Subcutaneous adipose tissue (tissue), 4 donors: ENCODE measurements around the gene RRP36. TPM values are rescaled to one million over a fixed set of nuclear protein-coding genes. Genes with fewer than 3 reads are reported as not detected.

ENCODE experiments used
- CTCF ChIP-seq: fragments of 450-650 bp; IDR thresholded peaks from one replicate; pipeline ENCODE4 v1.5.1; 2016; ENCODE audit warnings: low read depth, mild to moderate bottlenecking, control low read depth, antibody characterized with exemption, moderate library complexity
- total RNA-seq, 4 donors: library from RNA; depleted of rRNA; stranded (reverse); fragments of >200 nt; gene quantifications; one replicate each; pipeline ENCODE4 v1.1.0, GENCODE V29; 2016

RRP36 gene
- total RNA-seq, 4 donors from 2014 or later = 42.7 to 63.9 (median 55.4) TPM

- no peak for TF ChIP-seq CTCF
Measured at GRCh38 chr6:43037706-43038105, 16.3 kb downstream of the RRP36 start.

GRCh38 chr6:43038727-43039126, 17.3 kb downstream of the RRP36 start:
- TF ChIP-seq CTCF = no peak

GRCh38 chr6:43040542-43041257, 19.3 kb downstream of the RRP36 start:
- TF ChIP-seq CTCF = no peak

- no peak for TF ChIP-seq CTCF
Measured at GRCh38 chr6:43043310-43043709, 21.9 kb downstream of the RRP36 start.

GRCh38 chr6:43045371-43045930, 24.0 kb downstream of the RRP36 start:
- TF ChIP-seq CTCF = no peak

- no peak for TF ChIP-seq CTCF
Measured at GRCh38 chr6:43047998-43048397, 26.6 kb downstream of the RRP36 start.

- TF ChIP-seq CTCF = no peak
Measured at GRCh38 chr6:43050981-43051380, 29.6 kb downstream of the RRP36 start.
